ENCODE data around the gene VAPA.

The VAPA gene

GRCh38 chr18:9988665-9989064, 74.8 kb downstream of the VAPA start:
- no peak for DNase-seq (ENCODE audit: low read depth)
- no peak overlapping the region for H3K4me3 ChIP-seq (ENCODE audit: low read length)
- TF ChIP-seq CTCF (conservative IDR thresholded peaks at IDR 0.05; ENCODE audit: low read depth, low read length): no peak

GRCh38 chr18:9989481-9989880, 75.7 kb downstream of the VAPA start:
- no peak for TF ChIP-seq CTCF (conservative IDR thresholded peaks at IDR 0.05; ENCODE audit: low read depth, low read length)
- DNase-seq (ENCODE audit: low read depth): no peak
- no peak overlapping the region for H3K4me3 ChIP-seq (ENCODE audit: low read length)

- no peak for TF ChIP-seq CTCF (conservative IDR thresholded peaks at IDR 0.05; ENCODE audit: low read depth, low read length)
- H3K4me3 ChIP-seq (ENCODE audit: low read length): no peak overlapping the region
- no peak for DNase-seq (ENCODE audit: low read depth)
Observed at GRCh38 chr18:9991011-9992000, 77.5 kb downstream of the VAPA start.

GRCh38 chr18:9992300-9992972, 78.6 kb downstream of the VAPA start:
- DNase-seq (ENCODE audit: low read depth): no peak
- no peak for TF ChIP-seq CTCF (conservative IDR thresholded peaks at IDR 0.05; ENCODE audit: low read depth, low read length)
- H3K4me3 ChIP-seq (ENCODE audit: low read length): no peak overlapping the region

- TF ChIP-seq CTCF (conservative IDR thresholded peaks at IDR 0.05; ENCODE audit: low read depth, low read length): no peak
- H3K4me3 ChIP-seq (ENCODE audit: low read length): no peak overlapping the region
- DNase-seq (ENCODE audit: low read depth): no peak
Observed at GRCh38 chr18:9992973-9993520, 79.2 kb downstream of the VAPA start.

- H3K4me3 ChIP-seq (ENCODE audit: low read length): no peak overlapping the region
- no peak for TF ChIP-seq CTCF (conservative IDR thresholded peaks at IDR 0.05; ENCODE audit: low read depth, low read length)
- DNase-seq (ENCODE audit: low read depth): no peak
Observed at GRCh38 chr18:9993521-9994025, 79.8 kb downstream of the VAPA start.
